ENCODE results near the gene STPG2.
A peak's percentile ranks its signal among the peaks of the same experiment; 100 is the strongest.
"Not testable (repeated sequence)": the region's sequence is repeated elsewhere in the genome, so short reads cannot be mapped to it uniquely, and the experiment has no call there.

Gene STPG2

GRCh38 chr4:97786306-97786920 is 356.9 kb downstream of the STPG2 start:
- DNase-seq = no peak

- DNase-seq = no peak
These were observed 365.1 kb downstream of the STPG2 start for GRCh38 chr4:97778174-97778573.

- no peak for DNase-seq
These were observed 368.8 kb downstream of the STPG2 start for GRCh38 chr4:97774347-97774989.

- no peak for DNase-seq
These were observed 373.1 kb downstream of the STPG2 start for GRCh38 chr4:97770222-97770621.

- no peak for DNase-seq
These were observed 381.2 kb downstream of the STPG2 start for GRCh38 chr4:97762115-97762512.

GRCh38 chr4:97761445-97762114 is 381.7 kb downstream of the STPG2 start:
- no peak for DNase-seq

- DNase-seq = no peak
These were observed 383.5 kb downstream of the STPG2 start for GRCh38 chr4:97759785-97760184.

GRCh38 chr4:97752599-97752998 is 390.7 kb downstream of the STPG2 start:
- no peak for DNase-seq

- DNase-seq = no peak
These were observed 395.3 kb downstream of the STPG2 start for GRCh38 chr4:97747945-97748344.

GRCh38 chr4:97720869-97721432 is 422.3 kb downstream of the STPG2 start:
- peak in 2 of 14 donors; percentile 3 to 35 for DNase-seq

- DNase-seq = no peak
These were observed 452.1 kb downstream of the STPG2 start for GRCh38 chr4:97691111-97691605.

GRCh38 chr4:97670703-97671269 is 472.5 kb downstream of the STPG2 start:
- no peak for DNase-seq

- DNase-seq = no peak
These were observed 477.7 kb downstream of the STPG2 start for GRCh38 chr4:97665553-97665952.

- DNase-seq = no peak
These were observed 478.5 kb downstream of the STPG2 start for GRCh38 chr4:97664741-97665140.

GRCh38 chr4:97662133-97662532 is 481.1 kb downstream of the STPG2 start:
- no peak for DNase-seq

- DNase-seq = no peak
These were observed 487.1 kb downstream of the STPG2 start for GRCh38 chr4:97656044-97656720.

GRCh38 chr4:97653701-97654100 is 489.6 kb downstream of the STPG2 start:
- no peak for DNase-seq

GRCh38 chr4:97646997-97647396 is 496.3 kb downstream of the STPG2 start:
- no peak for DNase-seq

- peak in 1 of 14 donors; percentile 19 for DNase-seq
These were observed 498.0 kb downstream of the STPG2 start for GRCh38 chr4:97645071-97645821.

GRCh38 chr4:97643179-97643578 is 500.1 kb downstream of the STPG2 start:
- no peak for DNase-seq

GRCh38 chr4:97639961-97640360 is 503.3 kb downstream of the STPG2 start:
- no peak for DNase-seq

- not testable (repeated sequence) for DNase-seq
These were observed 509.4 kb downstream of the STPG2 start for GRCh38 chr4:97633831-97634230.
